Thymus (tissue), 11 donors: Measurements from ENCODE around the gene DPP6. TPM values are rescaled to one million over a fixed set of nuclear protein-coding genes. Genes with fewer than 3 reads are reported as not detected.
"Not testable (repeated sequence)": the region's sequence is repeated elsewhere in the genome, so short reads cannot be mapped to it uniquely, and the experiment has no call there.

Source experiments
- DNase-seq, 9 donors: peaks; one replicate each; pipeline ENCODE4 v3.0.0-alpha.2; 2013; ENCODE audit warnings: low spot score in 9 of 9, low read depth in 6 of 9, missing footprints in 1 of 9
- H3K27ac ChIP-seq, 2 donors: one replicate each; pipeline ENCODE4 v1.5.1; 2013; ENCODE audit warnings: control low read depth in 1 of 2, low read depth in 1 of 2, low read length in 1 of 2, mild to moderate bottlenecking in 1 of 2, moderate library complexity in 1 of 2
- H3K27me3 ChIP-seq, 2 donors: one replicate each; pipeline ENCODE4 v1.5.1; 2013; ENCODE audit warnings: low read length in 1 of 2; ENCODE audit not compliant: control insufficient read depth in 2 of 2, insufficient read depth in 1 of 2
- H3K36me3 ChIP-seq, 2 donors: one replicate each; pipeline ENCODE4 v1.5.1; 2013; ENCODE audit warnings: low read length in 1 of 2, mild to moderate bottlenecking in 1 of 2, moderate library complexity in 1 of 2; ENCODE audit not compliant: control insufficient read depth in 2 of 2, insufficient read depth in 2 of 2
- H3K4me1 ChIP-seq, 2 donors: one replicate each; pipeline ENCODE4 v1.5.1; 2013; ENCODE audit warnings: low read length in 2 of 2; ENCODE audit not compliant: control insufficient read depth in 2 of 2, insufficient read depth in 2 of 2
- H3K4me3 ChIP-seq, 2 donors: one replicate each; pipeline ENCODE4 v1.5.1; 2013; ENCODE audit warnings: low read length in 2 of 2, control low read depth in 1 of 2, mild to moderate bottlenecking in 1 of 2
- H3K9me3 ChIP-seq, 2 donors: one replicate each; pipeline ENCODE4 v1.5.1; 2013; ENCODE audit warnings: low read length in 1 of 2, mild to moderate bottlenecking in 1 of 2; ENCODE audit not compliant: control insufficient read depth in 2 of 2, insufficient read depth in 1 of 2
- WGBS: extraction: QIAGEN DNeasy Blood & Tissue Kit; methylation state at CpG from one replicate; pipeline ENCODE4 v1.1.7; 2013; 5-methylcytosine and 5-hydroxymethylcytosine counted together
- polyA plus RNA-seq: library from polyadenylated mRNA; stranded (reverse); fragments of 200-250 nt; gene quantifications from one replicate; pipeline ENCODE4 v1.2.3, GENCODE V29; 2013
- total RNA-seq: library from RNA; stranded (reverse); fragments of 120-200 nt; gene quantifications from one replicate; pipeline ENCODE4 v1.2.4, GENCODE V29; 2013
- donor health status: healthy.

The DPP6 gene
- total and polyA plus RNA-seq, 2 donors = 0.75 to 4.5 TPM

GRCh38 chr7:154163642-154164041 is 111.4 kb downstream of the DPP6 start:
- not testable (repeated sequence) for H3K36me3 ChIP-seq, DNase-seq, H3K27ac ChIP-seq, H3K9me3 ChIP-seq, H3K4me3 ChIP-seq, H3K4me1 ChIP-seq, H3K27me3 ChIP-seq
- 88% methylated on average over 2 of the region's 3 CpGs for WGBS

GRCh38 chr7:154167051-154167450 is 114.9 kb downstream of the DPP6 start:
- H3K27ac ChIP-seq = no peak overlapping the region
- WGBS = 31% methylated on average over 4 of the region's 4 CpGs
- no peaks in the 10 kb centered on the region for H3K36me3 ChIP-seq

GRCh38 chr7:154167807-154168206 is 115.6 kb downstream of the DPP6 start:
- Histone ChIP-seq H3K27ac (no peak overlapping the region), H3K9me3 (no peaks in the 10 kb centered on the region), H3K4me3 (no peak overlapping the region), H3K36me3 (no peaks in the 10 kb centered on the region), H3K4me1 (no peaks in the 10 kb centered on the region), H3K27me3 (no peaks in the 10 kb centered on the region)
- WGBS = 78% methylated on average over 4 of the region's 4 CpGs
- no peak for DNase-seq

More at GRCh38 chr7:154167051-154167450, 114.9 kb downstream of the DPP6 start:
- DNase-seq = no peak
- no peaks in the 10 kb centered on the region for H3K27me3 ChIP-seq
- no peaks in the 10 kb centered on the region for H3K9me3 ChIP-seq
- H3K4me3 ChIP-seq = no peak overlapping the region
- no peaks in the 10 kb centered on the region for H3K4me1 ChIP-seq

- no peak overlapping the region for H3K27ac ChIP-seq
- H3K4me3 ChIP-seq = no peak overlapping the region
- no peaks in the 10 kb centered on the region for H3K36me3 ChIP-seq
- H3K4me1 ChIP-seq = no peaks in the 10 kb centered on the region
- WGBS = 2% methylated on average over 1 of the region's 1 CpG
- DNase-seq = no peak
- H3K27me3 ChIP-seq = no peaks in the 10 kb centered on the region
- H3K9me3 ChIP-seq = no peaks in the 10 kb centered on the region
Observed at GRCh38 chr7:154171422-154171821, 119.2 kb downstream of the DPP6 start.

- Histone ChIP-seq H3K4me3 (no peak overlapping the region), H3K4me1 (no peaks in the 10 kb centered on the region), H3K9me3 (no peaks in the 10 kb centered on the region), H3K27ac (no peak overlapping the region), H3K36me3 (no peaks in the 10 kb centered on the region), H3K27me3 (no peaks in the 10 kb centered on the region)
- WGBS = 75% methylated on average over 3 of the region's 3 CpGs
- no peak for DNase-seq
Observed at GRCh38 chr7:154172236-154172635, 120.0 kb downstream of the DPP6 start.

GRCh38 chr7:154177584-154177983 is 125.4 kb downstream of the DPP6 start:
- no peak overlapping the region for H3K27ac ChIP-seq
- no peak overlapping the region for H3K4me3 ChIP-seq
- DNase-seq = no peak
- 97% methylated on average over 7 of the region's 7 CpGs for WGBS
- H3K9me3 ChIP-seq = no peaks in the 10 kb centered on the region
- H3K4me1 ChIP-seq = no peaks in the 10 kb centered on the region
- no peaks in the 10 kb centered on the region for H3K27me3 ChIP-seq
- H3K36me3 ChIP-seq = no peaks in the 10 kb centered on the region

- Histone ChIP-seq H3K4me3 (no peak overlapping the region), H3K27ac (no peak overlapping the region), H3K27me3 (no peaks in the 10 kb centered on the region), H3K36me3 (no peaks in the 10 kb centered on the region), H3K9me3 (no peaks in the 10 kb centered on the region), H3K4me1 (no peaks in the 10 kb centered on the region)
- DNase-seq = no peak
Observed at GRCh38 chr7:154178895-154179294, 126.7 kb downstream of the DPP6 start.

- DNase-seq = no peak
- Histone ChIP-seq H3K27ac (no peak overlapping the region), H3K4me1 (no peaks in the 10 kb centered on the region), H3K27me3 (no peaks in the 10 kb centered on the region), H3K4me3 (no peak overlapping the region), H3K36me3 (no peaks in the 10 kb centered on the region), H3K9me3 (no peaks in the 10 kb centered on the region)
- 33% methylated on average over 10 of the region's 10 CpGs for WGBS
Observed at GRCh38 chr7:154183482-154183881, 131.3 kb downstream of the DPP6 start.

- Histone ChIP-seq H3K27me3 (no peaks in the 10 kb centered on the region), H3K9me3 (no peaks in the 10 kb centered on the region), H3K4me3 (no peak overlapping the region), H3K27ac (no peak overlapping the region), H3K4me1 (no peaks in the 10 kb centered on the region), H3K36me3 (no peaks in the 10 kb centered on the region)
- 72% methylated on average over 3 of the region's 3 CpGs for WGBS
- no peak for DNase-seq
Observed at GRCh38 chr7:154183946-154184345, 131.7 kb downstream of the DPP6 start.

- DNase-seq = no peak
- no peaks in the 10 kb centered on the region for H3K9me3 ChIP-seq
- WGBS = 80% methylated on average over 3 of the region's 3 CpGs
- H3K36me3 ChIP-seq = no peaks in the 10 kb centered on the region
- H3K4me1 ChIP-seq = no peaks in the 10 kb centered on the region
- no peak overlapping the region for H3K4me3 ChIP-seq
- H3K27me3 ChIP-seq = no peaks in the 10 kb centered on the region
- H3K27ac ChIP-seq = no peak overlapping the region
Observed at GRCh38 chr7:154186811-154187210, 134.6 kb downstream of the DPP6 start.
